ENCODE measurements around the gene SDC3.

The SDC3 gene

GRCh38 chr1:30845904-30846290 lies 62.7 kb downstream of the SDC3 start:
- no peak for DNase-seq

DNA sequence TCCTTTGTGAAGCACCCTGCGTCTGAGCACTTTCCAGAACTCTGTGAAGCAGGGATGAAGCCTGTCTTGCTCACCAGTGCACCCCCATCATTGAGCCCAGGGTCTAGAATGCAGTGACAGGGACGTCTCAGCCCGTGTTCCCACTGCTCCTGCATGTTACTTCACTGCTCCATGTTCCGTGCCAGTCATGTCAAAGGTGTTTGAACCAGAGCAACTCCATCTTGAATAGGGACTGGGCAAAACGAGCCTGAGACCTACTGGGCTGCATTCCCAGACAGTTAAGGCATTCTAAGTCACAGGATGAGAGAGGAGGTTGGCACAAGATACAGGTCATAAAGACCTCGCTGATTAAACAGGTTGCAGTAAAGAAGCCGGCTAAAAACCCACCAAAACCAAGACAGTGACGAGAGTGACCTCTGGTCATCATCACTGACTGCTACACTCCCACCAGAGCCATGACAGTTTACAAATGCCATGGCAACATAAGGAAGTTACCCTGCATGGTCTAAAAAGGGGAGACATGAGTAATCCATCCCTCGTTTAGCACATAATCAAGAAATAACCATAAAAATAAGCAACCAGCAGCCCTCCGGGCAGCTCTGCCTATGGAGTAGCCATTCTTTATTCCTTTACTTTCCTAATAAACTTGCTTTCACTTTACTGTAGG lies 63.2 kb downstream of the SDC3 start:
- DNase-seq = no peak

DNA sequence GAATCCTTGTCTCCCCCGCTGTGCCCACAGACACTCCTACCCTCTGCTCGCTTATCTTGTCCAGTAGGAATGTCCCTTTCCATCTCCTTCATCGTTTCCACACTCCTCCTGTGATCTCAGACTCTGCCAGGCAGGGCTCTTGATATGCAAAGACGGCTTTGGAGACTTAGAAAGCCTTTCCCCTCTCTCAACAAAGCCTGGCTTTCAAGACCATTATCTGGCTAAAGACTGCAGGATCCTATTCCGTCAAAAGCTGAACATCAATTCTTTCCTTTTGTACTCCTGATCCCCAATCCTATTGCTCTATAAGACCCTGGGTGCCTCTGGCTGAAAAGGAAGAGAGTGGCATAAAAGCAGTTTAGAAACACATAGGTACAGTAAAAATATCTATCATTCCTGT lies 63.9 kb downstream of the SDC3 start:
- DNase-seq = no peak

- no peak for DNase-seq
These were observed 65.7 kb downstream of the SDC3 start for GRCh38 chr1:30842697-30843354.

DNA sequence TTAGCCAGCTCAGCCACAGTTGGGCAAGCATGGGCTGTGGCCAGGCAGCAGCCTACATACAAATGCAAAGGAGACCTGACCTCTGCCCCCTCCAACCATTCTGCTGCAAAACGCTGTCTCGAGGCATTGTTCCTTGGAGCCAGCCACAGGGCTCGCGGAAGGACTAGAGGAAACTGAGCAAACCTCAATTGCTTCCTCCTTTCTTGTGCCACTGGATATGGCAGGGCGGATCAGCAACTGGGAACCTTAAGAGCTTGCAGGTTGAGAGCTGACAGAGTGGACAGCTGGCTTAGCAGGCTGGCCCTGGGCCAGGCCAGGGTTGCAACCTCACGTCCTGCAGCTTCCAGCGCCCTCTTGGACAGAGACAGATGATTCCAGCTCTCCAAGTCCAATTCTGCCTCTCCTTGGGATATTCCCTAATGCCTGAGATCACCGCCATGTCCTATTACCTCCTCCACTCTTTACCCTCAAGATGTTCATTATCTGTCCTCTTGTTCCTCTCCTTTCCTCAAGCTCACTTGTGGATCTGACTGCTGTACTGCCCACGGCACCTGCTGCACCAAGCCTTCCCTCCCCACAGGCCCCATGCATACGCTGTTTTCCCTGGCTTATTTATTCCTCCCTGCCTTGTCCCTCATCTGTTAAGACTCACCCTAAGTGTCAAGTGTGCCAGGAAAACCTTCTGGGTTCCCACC lies 67.5 kb downstream of the SDC3 start:
- no peak for DNase-seq

DNA sequence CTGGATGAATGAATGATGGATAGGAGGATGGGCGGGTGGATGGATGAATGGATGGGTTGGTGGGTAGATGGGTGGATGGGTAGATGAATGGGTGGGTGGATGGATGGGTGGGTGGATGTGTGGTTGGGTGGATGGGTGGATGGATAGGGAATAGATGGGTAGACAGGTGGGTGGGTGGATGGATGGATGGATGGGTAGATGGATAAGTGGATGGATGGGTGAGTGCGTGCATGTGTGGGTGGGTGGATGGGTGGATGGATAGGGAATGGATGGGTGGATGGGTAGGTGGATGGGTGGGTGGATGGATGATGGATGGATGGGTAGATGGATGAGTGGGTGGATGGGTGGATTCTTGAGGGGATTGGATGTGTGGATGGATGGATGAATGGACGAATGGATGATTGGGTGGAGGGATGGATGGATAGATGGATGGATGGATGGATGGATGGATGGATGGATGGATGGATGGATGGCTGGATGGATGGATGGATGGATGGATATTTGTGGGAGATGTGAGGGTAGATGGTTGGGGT lies 68.7 kb downstream of the SDC3 start:
- DNase-seq = no peak

DNA sequence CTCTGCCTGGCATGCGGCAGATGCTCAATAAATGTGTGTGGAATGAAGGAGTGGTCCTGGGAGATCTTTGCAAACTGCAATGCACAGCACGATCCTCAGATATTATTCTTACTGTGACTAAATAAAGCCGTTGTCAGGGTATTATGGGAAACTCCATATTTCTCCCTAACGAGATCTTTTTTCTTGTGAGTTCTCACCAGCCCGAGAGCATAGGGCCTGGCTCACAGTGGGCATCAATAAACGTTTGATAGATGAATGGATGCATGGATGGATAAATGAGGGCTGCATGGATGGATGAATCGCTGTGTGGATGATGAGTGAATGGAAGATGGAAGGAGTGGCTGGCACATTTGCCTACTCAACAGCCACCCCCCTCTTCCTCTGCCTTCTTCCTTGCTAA lies 69.6 kb downstream of the SDC3 start:
- DNase-seq = no peak

DNA sequence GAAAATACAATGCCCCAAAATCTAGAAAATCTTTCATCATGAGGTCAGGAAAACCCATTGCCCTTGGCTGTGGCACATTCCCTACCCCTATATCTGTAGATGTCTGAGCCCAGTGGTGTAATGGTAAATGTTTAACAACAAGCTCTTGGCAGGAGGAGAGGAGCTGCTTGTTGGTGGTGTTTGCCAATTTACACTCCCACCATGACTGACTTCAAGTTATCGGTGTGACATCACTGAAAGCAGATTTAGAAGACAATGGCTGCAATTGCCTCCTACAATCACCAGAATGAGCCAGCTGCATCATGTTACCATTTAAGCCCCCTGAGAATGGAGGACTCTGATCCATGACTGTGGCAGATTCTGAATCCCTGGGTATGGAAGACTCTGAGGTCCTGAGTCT lies 70.9 kb downstream of the SDC3 start:
- DNase-seq = no peak

DNA sequence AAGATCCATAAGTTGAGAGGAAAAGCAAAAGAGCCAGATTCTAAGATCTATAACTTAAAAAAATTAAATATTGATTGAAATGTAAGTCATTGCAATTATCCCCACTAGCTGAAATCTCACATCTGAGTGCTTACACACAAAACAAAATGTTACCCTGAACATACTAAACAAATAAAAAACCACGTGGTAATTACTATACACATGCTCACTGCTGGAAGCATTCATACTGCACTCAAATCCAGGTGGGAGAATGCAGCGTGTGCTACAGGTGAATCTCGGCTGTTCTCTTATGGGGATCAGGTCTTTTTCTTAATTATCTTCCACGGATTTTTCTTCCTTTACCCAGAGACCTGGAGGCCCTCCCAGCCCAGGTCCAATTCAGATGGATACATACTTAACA lies 74.3 kb downstream of the SDC3 start:
- DNase-seq = no peak

DNA sequence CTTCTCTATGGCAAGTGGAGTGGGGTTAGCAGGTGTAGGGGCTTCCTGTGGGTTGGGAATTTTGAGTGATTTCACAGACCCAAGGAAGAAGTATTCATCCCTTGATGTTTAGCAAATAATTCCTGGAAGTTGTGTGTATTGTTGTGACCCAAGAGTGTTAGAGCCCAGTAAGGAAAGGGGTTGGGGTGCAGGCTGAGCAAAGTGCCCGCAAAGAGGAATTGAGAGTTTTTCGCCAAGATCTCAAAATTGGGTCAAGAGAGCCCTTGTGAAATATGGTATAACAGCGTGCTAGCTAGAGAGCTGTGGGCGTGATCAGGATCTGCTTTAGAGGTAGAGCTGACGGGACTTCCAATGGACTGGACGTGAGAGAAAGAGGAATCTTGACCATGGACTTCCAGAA lies 78.0 kb downstream of the SDC3 start:
- no peak for DNase-seq

DNA sequence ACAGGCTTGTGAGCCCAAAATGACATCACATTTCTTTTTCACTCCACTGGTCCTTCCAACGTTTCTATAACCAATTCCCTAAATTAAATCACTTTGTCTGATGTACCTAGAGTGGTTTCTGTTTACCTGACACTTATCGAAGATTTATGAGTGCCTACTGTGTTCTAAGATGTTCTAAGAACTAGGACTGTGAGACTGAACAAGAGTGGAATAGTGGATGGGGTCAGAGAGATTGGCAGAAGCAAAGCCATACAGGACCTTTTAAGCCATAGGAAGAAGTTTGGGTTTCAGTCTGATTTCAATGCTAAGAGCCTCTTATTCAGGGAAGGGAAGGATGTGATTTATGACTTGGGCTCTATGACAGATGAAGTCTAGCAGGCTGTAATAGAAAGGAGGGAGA lies 78.7 kb downstream of the SDC3 start:
- DNase-seq = no peak

DNA sequence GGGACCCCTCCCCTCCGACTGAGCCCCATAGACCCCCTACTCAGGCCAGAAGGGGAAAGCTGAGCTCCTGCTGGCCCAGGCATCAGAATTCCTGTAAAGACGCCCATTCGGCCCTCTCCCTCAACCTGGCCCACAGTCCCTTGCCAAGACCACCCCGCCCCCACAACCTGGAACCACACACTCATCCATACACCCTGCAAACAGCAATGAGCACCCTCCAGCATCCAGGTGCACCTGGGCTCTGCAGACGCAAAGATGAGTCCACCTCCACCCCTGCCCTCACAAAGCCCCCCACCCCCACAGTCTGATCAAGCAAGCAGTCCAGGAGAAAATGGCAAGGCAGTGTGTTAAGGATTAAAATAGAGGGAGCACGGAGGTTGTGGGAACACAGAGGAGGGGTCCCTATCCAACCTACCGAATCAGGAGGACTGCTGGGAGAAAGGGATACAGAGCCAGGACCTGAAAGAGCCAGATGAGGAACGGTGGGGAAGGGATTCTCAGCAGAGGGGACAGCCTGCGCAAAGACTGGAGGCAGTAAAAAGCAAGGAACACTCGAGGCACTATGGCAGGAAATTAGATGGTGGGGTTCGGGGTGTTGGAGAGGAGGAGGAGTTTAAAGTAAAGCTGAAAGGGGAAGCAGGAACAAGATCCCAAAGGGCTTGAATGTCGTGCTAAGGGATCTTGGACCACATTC lies 83.7 kb downstream of the SDC3 start:
- no peak for DNase-seq

DNA sequence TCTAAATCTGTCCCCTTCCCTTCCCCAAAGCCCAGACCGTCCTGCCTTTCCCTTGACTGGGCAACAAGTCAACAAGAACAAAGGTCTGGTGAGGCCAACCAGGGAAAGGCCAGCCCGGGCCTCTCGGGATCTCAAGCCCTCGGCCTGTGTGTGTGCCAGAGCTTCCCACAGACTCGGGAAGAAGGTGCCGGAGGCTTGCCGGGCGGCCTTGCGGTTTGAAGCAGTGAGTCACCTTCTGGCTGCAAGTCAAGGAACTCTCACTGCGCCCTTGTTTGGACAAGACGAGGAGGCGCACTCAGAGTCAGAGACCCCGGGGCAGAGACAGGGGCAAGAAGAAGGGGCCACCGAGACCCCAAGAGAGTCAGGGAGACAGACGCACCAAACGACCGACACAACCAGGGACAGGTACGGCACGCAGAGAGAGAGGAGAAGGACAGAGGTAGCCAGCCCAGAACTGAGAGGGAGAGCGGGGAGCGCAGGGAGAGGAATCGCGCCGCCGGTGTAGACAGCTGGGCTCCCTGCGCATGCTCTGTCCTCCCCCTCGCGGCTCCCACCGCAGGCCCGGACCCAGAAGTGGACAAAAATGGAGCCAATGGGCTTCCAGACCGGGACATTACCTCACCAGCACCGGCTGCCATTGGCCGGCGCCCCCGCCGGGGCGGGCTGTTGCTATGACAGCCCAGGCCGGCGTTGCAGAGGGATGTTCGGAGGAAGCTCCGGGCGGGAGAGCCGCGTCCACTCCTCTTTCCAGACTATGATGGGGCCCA lies 84.4 kb downstream of the SDC3 start:
- peak; percentile 93 for DNase-seq

GRCh38 chr1:30823627-30823968 lies 85.0 kb downstream of the SDC3 start:
- no peak for DNase-seq

GRCh38 chr1:30822966-30823581 lies 85.5 kb downstream of the SDC3 start:
- peak; percentile 16 for DNase-seq

DNA sequence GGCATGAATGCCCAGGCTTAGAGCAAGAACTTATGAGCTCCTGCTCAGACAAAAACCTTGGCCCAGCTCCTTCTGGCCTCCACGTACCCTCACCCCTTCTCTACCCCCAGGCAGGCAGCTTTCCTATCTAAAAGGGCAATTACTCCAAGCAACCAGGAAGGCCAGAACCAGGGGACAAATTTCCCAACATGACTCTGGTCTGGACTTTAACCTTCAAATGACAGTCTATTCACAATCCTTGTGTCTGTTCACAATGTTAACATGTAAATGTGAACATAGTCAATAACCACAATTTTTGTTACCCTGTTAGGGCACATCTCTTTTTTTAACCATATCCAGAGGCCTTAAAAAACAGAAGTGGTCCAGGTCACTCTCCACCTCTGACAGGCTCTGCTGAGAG lies 86.6 kb downstream of the SDC3 start:
- DNase-seq = no peak

DNA sequence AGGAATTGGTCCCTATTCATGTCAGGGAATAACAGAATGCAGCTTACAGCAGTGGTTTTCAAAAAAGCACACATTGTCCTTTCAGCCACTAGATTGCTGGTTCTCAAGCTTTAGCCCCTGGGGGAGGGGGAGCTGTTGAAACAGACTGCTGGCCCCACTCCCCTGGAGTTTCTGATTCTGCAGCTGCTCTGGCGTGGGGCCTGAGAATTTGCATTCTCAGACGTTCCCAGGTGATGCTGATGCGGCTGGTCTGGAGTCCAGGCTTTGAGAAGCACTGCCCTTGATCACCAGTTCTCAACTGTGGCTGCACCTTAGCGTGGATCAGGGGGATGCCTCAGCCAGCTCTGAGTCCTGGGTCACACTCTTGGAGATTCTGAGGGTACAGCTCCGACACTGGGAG lies 88.3 kb downstream of the SDC3 start:
- no peak for DNase-seq

All from hematopoietic multipotent progenitor cell treated with erythropoietin and hydrocortisone succinate and interleukin-3 and kit ligand, for 8 days (in vitro differentiated cells).